ENCODE data around the gene ABLIM3. TPM values are rescaled to one million over a fixed set of nuclear protein-coding genes. Genes with fewer than 3 reads are reported as not detected.

Gene ABLIM3
- total RNA-seq, 1 donor, result 32.8 TPM

DNA sequence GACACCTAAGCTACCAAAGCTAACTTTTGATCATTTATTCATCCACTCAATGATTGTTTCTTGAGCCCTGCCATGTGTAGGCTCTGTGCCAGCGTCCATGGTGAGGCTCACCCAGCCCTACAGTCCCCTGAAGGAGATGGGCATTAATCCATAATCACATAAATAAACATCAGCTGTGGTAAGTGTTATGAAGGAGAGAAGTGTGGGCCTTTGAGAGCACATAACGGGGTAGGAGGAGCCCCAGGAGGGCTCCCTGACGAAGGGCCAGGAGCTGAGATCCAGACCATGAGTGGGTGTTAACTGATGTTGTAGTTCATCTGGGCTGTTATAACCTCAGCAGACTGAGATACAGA, 76.5 kb downstream of the ABLIM3 start:
- TF ChIP-seq, protein P1, sequence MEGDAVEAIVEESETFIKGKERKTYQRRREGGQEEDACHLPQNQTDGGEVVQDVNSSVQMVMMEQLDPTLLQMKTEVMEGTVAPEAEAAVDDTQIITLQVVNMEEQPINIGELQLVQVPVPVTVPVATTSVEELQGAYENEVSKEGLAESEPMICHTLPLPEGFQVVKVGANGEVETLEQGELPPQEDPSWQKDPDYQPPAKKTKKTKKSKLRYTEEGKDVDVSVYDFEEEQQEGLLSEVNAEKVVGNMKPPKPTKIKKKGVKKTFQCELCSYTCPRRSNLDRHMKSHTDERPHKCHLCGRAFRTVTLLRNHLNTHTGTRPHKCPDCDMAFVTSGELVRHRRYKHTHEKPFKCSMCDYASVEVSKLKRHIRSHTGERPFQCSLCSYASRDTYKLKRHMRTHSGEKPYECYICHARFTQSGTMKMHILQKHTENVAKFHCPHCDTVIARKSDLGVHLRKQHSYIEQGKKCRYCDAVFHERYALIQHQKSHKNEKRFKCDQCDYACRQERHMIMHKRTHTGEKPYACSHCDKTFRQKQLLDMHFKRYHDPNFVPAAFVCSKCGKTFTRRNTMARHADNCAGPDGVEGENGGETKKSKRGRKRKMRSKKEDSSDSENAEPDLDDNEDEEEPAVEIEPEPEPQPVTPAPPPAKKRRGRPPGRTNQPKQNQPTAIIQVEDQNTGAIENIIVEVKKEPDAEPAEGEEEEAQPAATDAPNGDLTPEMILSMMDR (IDR thresholded peaks at IDR 0.05; ENCODE audit: insufficient read depth, low read depth, low read length), result no peak
- H3K4me3 ChIP-seq (ENCODE audit: low read depth, low read length), result no peak overlapping the region
- DNase-seq (ENCODE audit: low read depth), result no peak

DNA sequence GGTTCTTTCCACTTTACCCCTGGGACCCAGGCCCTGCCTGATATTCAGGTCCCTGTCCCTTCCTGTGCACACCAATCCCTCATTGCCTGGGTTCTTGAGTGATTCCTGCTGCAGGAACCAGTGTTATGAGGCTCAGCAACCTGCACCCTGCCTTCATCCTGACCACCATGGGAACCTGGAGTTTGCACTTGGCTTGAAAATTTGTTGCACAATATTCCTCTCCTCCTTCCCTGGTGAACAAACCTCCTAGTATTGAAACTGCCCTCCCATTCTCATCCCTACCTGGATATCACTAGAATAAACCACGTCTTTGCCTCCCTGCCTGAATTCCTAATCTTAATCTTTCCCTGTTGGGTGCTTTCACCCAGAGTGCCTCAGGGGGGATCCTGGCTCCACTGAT, 78.3 kb downstream of the ABLIM3 start:
- DNase-seq (ENCODE audit: low read depth), result no peak
- TF ChIP-seq, protein P1 (IDR thresholded peaks at IDR 0.05; ENCODE audit: insufficient read depth, low read depth, low read length), result no peak
- H3K4me3 ChIP-seq (ENCODE audit: low read depth, low read length), result no peak overlapping the region

DNA sequence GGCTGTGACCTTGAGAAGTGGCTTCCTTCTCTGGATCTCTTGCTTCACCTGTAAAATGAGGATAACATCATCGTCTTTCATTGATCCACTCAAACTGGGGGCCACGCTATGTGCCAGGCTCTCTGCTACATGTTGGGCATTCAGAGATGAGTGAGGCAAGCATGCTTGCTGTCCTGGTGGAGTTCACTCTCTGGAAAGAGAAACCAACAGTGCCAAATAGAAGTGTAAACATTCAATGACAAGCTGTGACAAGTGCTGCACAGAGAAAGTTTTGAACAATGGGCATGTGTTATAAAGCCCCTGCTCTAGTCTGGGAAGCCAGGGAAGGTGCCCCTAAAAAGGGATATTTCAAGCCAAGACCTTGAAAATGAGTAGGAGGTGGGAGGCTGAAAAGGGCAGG, 79.5 kb downstream of the ABLIM3 start:
- TF ChIP-seq, protein P1 (IDR thresholded peaks at IDR 0.05; ENCODE audit: insufficient read depth, low read depth, low read length), result no peak
- DNase-seq (ENCODE audit: low read depth), result no peak
- H3K4me3 ChIP-seq (ENCODE audit: low read depth, low read length), result no peak overlapping the region

DNA sequence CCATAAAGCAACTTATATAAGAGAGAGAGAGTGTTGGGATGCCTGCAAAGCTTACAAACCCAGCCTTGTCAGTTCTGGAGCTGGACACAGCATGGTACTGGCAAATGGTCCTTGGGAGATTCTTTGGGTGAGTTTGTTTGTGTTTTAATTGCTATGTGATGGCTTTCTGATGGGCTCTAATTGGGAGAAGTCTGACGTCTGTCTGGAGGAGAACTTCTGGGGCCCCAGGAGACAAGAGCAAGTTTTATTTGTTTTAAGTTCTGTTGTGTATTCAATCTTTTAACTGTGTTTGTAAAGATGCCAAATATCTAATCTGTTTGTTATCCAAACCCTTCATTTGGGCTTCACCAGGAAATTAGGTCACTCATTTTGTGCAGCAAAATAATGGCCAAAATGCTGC, 80.0 kb downstream of the ABLIM3 start:
- peak; percentile 84 for DNase-seq (ENCODE audit: low read depth)
- H3K4me3 ChIP-seq (ENCODE audit: low read depth, low read length), result no peak overlapping the region
- TF ChIP-seq, protein P1 (IDR thresholded peaks at IDR 0.05; ENCODE audit: insufficient read depth, low read depth, low read length), result no peak

DNA sequence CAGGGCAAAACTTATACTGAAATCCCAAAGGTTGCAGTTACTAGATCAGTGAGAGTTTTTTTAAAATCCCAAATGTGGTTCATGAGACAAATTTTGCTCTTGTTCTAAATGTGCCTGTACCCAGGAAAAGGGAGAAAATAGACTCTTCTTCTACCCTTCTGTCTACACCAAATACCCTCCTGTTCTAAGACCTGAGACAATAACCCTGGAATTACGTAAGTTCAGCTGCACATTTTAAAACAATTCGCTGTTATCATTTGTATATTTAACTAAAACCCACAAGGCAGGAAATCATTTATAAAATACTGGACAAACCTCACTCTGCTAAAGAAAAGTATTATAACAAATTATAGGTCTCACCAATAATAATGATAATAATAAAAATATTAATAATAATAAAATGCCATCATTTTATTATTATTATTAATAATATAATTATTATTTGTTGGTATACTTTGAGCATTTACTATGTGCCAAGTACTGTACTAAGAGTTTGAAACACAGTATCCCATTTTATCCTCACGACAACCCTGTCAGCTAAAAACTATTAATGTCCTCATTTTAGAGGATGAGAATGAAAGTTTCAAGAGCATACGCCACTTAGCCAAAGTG, 80.5 kb downstream of the ABLIM3 start:
- TF ChIP-seq, protein P1 (IDR thresholded peaks at IDR 0.05; ENCODE audit: insufficient read depth, low read depth, low read length), result no peak
- DNase-seq (ENCODE audit: low read depth), result peak; percentile 60

DNA sequence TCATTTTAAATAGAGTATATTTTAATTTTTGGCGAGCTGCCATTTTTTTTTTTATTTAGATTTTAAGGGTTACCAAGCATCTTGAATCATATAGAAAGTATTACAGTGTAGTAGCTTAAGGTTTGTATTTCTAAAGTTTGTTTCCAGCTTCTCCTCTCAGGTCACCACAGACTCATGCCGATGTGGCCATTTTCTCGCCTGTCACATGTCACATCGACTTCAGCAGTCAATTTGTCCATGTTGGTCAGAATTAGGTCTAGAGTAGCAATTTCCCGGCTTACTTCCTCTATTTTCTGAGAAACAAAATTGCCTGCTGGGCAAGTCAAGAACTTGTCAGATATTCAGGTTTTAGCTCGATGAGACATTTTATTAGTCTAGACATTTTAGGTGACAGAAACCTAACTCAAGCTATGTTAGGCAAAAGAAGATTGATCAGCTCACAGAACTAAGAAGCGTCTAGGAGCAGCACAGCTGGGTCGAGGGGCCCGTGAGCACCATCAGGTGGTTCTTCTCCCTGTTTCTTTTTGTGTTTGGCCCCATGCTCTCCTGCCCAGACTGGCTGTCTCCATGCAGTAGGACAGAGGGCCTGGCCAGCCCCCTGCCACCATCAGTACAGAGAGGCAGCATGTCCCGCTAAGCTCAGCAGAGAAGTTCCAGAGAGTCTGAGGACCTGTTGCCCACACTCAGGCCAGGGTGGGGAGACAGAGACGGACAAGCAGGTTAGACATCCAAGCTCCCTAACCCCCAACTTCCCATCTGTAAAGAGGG, 82.0 kb downstream of the ABLIM3 start:
- no peak for DNase-seq (ENCODE audit: low read depth)
- TF ChIP-seq, protein P1 (IDR thresholded peaks at IDR 0.05; ENCODE audit: insufficient read depth, low read depth, low read length), result no peak
- no peak overlapping the region for H3K4me3 ChIP-seq (ENCODE audit: low read depth, low read length)

More for the DNA sequence above, 80.5 kb downstream of the ABLIM3 start:
- H3K4me3 ChIP-seq (ENCODE audit: low read depth, low read length), result no peak overlapping the region

Measured in fibroblast of villous mesenchyme (primary cell).